Activated CD4-positive, CD25-positive, alpha-beta regulatory T cell (primary cell): ENCODE results near the gene KIAA1671.

Source experiments
- DNase-seq, 4 experiments: peaks; one replicate each; lab custom pipeline; 2025; lab: John Stamatoyannopoulos, UW

Gene KIAA1671

GRCh38 chr22:25014896-25015755 lies 62.6 kb downstream of the KIAA1671 start:
- no peak for DNase-seq

GRCh38 chr22:25016311-25016710 lies 63.8 kb downstream of the KIAA1671 start:
- DNase-seq, result no peak

GRCh38 chr22:25018009-25018408 lies 65.5 kb downstream of the KIAA1671 start:
- no peak for DNase-seq

GRCh38 chr22:25019427-25020184 lies 67.1 kb downstream of the KIAA1671 start:
- DNase-seq, result no peak

GRCh38 chr22:25021409-25021808 lies 68.9 kb downstream of the KIAA1671 start:
- no peak for DNase-seq

- DNase-seq, result no peak
These were observed 69.6 kb downstream of the KIAA1671 start for GRCh38 chr22:25021976-25022711.

- DNase-seq, result no peak
These were observed 71.4 kb downstream of the KIAA1671 start for GRCh38 chr22:25023879-25024278.

GRCh38 chr22:25024895-25025294 lies 72.4 kb downstream of the KIAA1671 start:
- no peak for DNase-seq

- DNase-seq, result no peak
These were observed 73.2 kb downstream of the KIAA1671 start for GRCh38 chr22:25025491-25026400.

- no peak for DNase-seq
These were observed 74.8 kb downstream of the KIAA1671 start for GRCh38 chr22:25027043-25027906.

GRCh38 chr22:25027959-25028840 lies 75.7 kb downstream of the KIAA1671 start:
- DNase-seq, result no peak

GRCh38 chr22:25028841-25029141 lies 76.3 kb downstream of the KIAA1671 start:
- DNase-seq, result no peak

GRCh38 chr22:25029181-25029580 lies 76.7 kb downstream of the KIAA1671 start:
- DNase-seq, result no peak

- DNase-seq, result no peak
These were observed 78.1 kb downstream of the KIAA1671 start for GRCh38 chr22:25030636-25031035.

GRCh38 chr22:25032066-25032465 lies 79.5 kb downstream of the KIAA1671 start:
- no peak for DNase-seq

GRCh38 chr22:25035715-25036114 lies 83.2 kb downstream of the KIAA1671 start:
- no peak for DNase-seq

- no peak for DNase-seq
These were observed 85.7 kb downstream of the KIAA1671 start for GRCh38 chr22:25038239-25038638.

GRCh38 chr22:25038771-25039170 lies 86.3 kb downstream of the KIAA1671 start:
- DNase-seq, result no peak

GRCh38 chr22:25039255-25039654 lies 86.7 kb downstream of the KIAA1671 start:
- no peak for DNase-seq

GRCh38 chr22:25039754-25040153 lies 87.2 kb downstream of the KIAA1671 start:
- no peak for DNase-seq
